Gastroesophageal sphincter (tissue), 4 donors: Measurements from ENCODE around the gene KDM4C. TPM values are rescaled to one million over a fixed set of nuclear protein-coding genes. Genes with fewer than 3 reads are reported as not detected.

ENCODE experiments used
- ATAC-seq: fragments of 150-250 bp; one replicate; pipeline ENCODE4 v1.9.1; 2016; ENCODE audit warnings: mild to moderate bottlenecking, moderate library complexity
- H3K27ac ChIP-seq, 4 donors: fragments of 200-600 bp; sonication (generic) in 3 of 4; 1 replicate in 3 of 4; 2 replicates in 1 of 4; pipeline ENCODE4 v1.5.1; 2016 to 2019
- H3K27me3 ChIP-seq: fragments of 200-600 bp; sonication (generic); one replicate; pipeline ENCODE4 v1.5.1; 2019
- H3K36me3 ChIP-seq, 2 donors: fragments of 200-600 bp; sonication (generic); one replicate each; pipeline ENCODE4 v1.5.1; 2019; ENCODE audit warnings: control low read depth in 1 of 2
- H3K4me1 ChIP-seq, 3 donors: fragments of 200-600 bp; sonication (generic); 1 replicate in 2 of 3; 2 replicates in 1 of 3; pipeline ENCODE4 v1.5.1; 2016 to 2019; ENCODE audit warnings: control low read depth in 2 of 3
- H3K4me3 ChIP-seq, 2 donors: fragments of 200-600 bp; sonication (generic); one replicate each; pipeline ENCODE4 v1.5.1; 2019; ENCODE audit warnings: mild to moderate bottlenecking in 1 of 2, moderate library complexity in 1 of 2
- H3K9me3 ChIP-seq, 3 donors: fragments of 200-600 bp; sonication (generic); one replicate each; pipeline ENCODE4 v1.5.1; 2017 to 2019; ENCODE audit warnings: control low read depth in 2 of 3
- CTCF ChIP-seq, 4 experiments: fragments of 200-600 bp in 2 of 4; fragments of 450-650 bp in 2 of 4; sonication (generic) in 1 of 4; IDR thresholded peaks; one replicate each; pipeline ENCODE4 v1.5.1; 2017 to 2019; ENCODE audit warnings: antibody characterized with exemption in 4 of 4, mild to moderate bottlenecking in 2 of 4, moderate library complexity in 2 of 4
- EP300 ChIP-seq: sonication (generic); formaldehyde crosslinking; IDR thresholded peaks from one replicate; pipeline ENCODE4 v1.6.1; 2017; ENCODE audit warnings: antibody characterized with exemption, mild to moderate bottlenecking
- POLR2A ChIP-seq, 2 donors: fragments of 450-650 bp; IDR thresholded peaks; one replicate each; pipeline ENCODE4 v1.6.1; 2017; ENCODE audit warnings: antibody characterized with exemption in 2 of 2, mild to moderate bottlenecking in 2 of 2, moderate library complexity in 1 of 2
- POLR2AphosphoS5 ChIP-seq: sonication (generic); formaldehyde crosslinking; IDR thresholded peaks from one replicate; pipeline ENCODE4 v1.6.1; 2017; ENCODE audit warnings: antibody characterized with exemption
- WGBS, 2 donors: methylation state at CpG; one replicate each; pipeline ENCODE4 v1.1.5; 2018; ENCODE audit warnings: low coverage in 1 of 2; 5-methylcytosine and 5-hydroxymethylcytosine counted together
- total RNA-seq, 4 donors: library from RNA; depleted of rRNA; stranded (reverse); fragments of >200 nt; gene quantifications; one replicate each; pipeline ENCODE4 v1.1.0, GENCODE V29; 2016

Gene KDM4C
- total RNA-seq, 4 donors from 2014 or later, result 17.7 to 65.2 (median 29.5) TPM

GRCh38 chr9:7149258-7149657, 391.5 kb downstream of the KDM4C start:
- no peak overlapping the region for H3K27ac ChIP-seq
- no peak overlapping the region for H3K4me3 ChIP-seq
- H3K27me3 ChIP-seq, result no peaks in the 10 kb centered on the region
- TF ChIP-seq POLR2AphosphoS5 (no peak), CTCF (IDR thresholded peaks at IDR 0.05) (no peak), POLR2A (IDR thresholded peaks at IDR 0.05) (no peak), EP300 (no peak)
- 100% methylated on average over 1 of the region's 13 CpGs; no CpG with 5 or more reads in 1 of the 2 donors for WGBS, 2 donors
- peaks cover 2 to 39% (median 12%) of the 10 kb centered on the region in 3 donors for H3K4me1 ChIP-seq
- no peak for ATAC-seq
- no peaks in the 10 kb centered on the region for H3K9me3 ChIP-seq
- peaks cover 0 to 14% of the 10 kb centered on the region in 2 donors for H3K36me3 ChIP-seq

- Histone ChIP-seq H3K4me3 (no peak overlapping the region), H3K4me1 (peaks cover under 1 to 30% (median 12%) of the 10 kb centered on the region in 3 donors), H3K27me3 (no peaks in the 10 kb centered on the region), H3K9me3 (no peaks in the 10 kb centered on the region), H3K36me3 (peaks cover 0 to 14% of the 10 kb centered on the region in 2 donors), H3K27ac (no peak overlapping the region)
- no peak for ATAC-seq
- 71 to 80% methylated on average over 2 to 8 of the region's 8 CpGs for WGBS, 2 donors
- TF ChIP-seq POLR2A (IDR thresholded peaks at IDR 0.05) (no peak), CTCF (IDR thresholded peaks at IDR 0.05) (no peak), POLR2AphosphoS5 (no peak), EP300 (no peak)
These were observed 392.5 kb downstream of the KDM4C start for GRCh38 chr9:7150153-7150890.

- no peak overlapping the region for H3K27ac ChIP-seq
- WGBS, 2 donors, result 71 to 100% methylated on average over 1 to 4 of the region's 4 CpGs
- no peaks in the 10 kb centered on the region for H3K9me3 ChIP-seq
- H3K4me1 ChIP-seq, result peaks cover 0 to 3% (median 0%) of the 10 kb centered on the region in 3 donors
- TF ChIP-seq POLR2A (IDR thresholded peaks at IDR 0.05) (no peak), POLR2AphosphoS5 (no peak), EP300 (no peak)
- H3K36me3 ChIP-seq, result peaks cover 0 to 14% of the 10 kb centered on the region in 2 donors
- ATAC-seq, result no peak
- no peak overlapping the region for H3K4me3 ChIP-seq
- no peaks in the 10 kb centered on the region for H3K27me3 ChIP-seq
These were observed 395.4 kb downstream of the KDM4C start for GRCh38 chr9:7153134-7153533.

GRCh38 chr9:7153566-7153965, 395.8 kb downstream of the KDM4C start:
- Histone ChIP-seq H3K36me3 (peaks cover 0 to 9% of the 10 kb centered on the region in 2 donors), H3K27me3 (no peaks in the 10 kb centered on the region), H3K4me3 (no peak overlapping the region), H3K9me3 (no peaks in the 10 kb centered on the region), H3K4me1 (no peaks in the 10 kb centered on the region), H3K27ac (no peak overlapping the region)
- ATAC-seq, result no peak
- no peak for TF ChIP-seq EP300
- no peak for TF ChIP-seq POLR2AphosphoS5
- no peak for TF ChIP-seq CTCF (IDR thresholded peaks at IDR 0.05)
- no peak for TF ChIP-seq POLR2A (IDR thresholded peaks at IDR 0.05)
- WGBS, 2 donors, result 56 to 67% methylated on average over 1 of the region's 1 CpG

- 80 to 92% methylated on average over 6 to 7 of the region's 9 CpGs for WGBS, 2 donors
- H3K27ac ChIP-seq, result no peak overlapping the region
- H3K9me3 ChIP-seq, result no peaks in the 10 kb centered on the region
- no peak for TF ChIP-seq EP300
- TF ChIP-seq POLR2AphosphoS5, result no peak
- no peak for TF ChIP-seq POLR2A (IDR thresholded peaks at IDR 0.05)
- no peaks in the 10 kb centered on the region for H3K27me3 ChIP-seq
- no peak overlapping the region for H3K4me3 ChIP-seq
- no peaks in the 10 kb centered on the region for H3K4me1 ChIP-seq
- peaks cover 0 to 4% of the 10 kb centered on the region in 2 donors for H3K36me3 ChIP-seq
- ATAC-seq, result no peak
These were observed 396.3 kb downstream of the KDM4C start for GRCh38 chr9:7154003-7154619.

GRCh38 chr9:7154650-7155049, 396.9 kb downstream of the KDM4C start:
- H3K27me3 ChIP-seq, result no peaks in the 10 kb centered on the region
- no peaks in the 10 kb centered on the region for H3K9me3 ChIP-seq
- no peaks in the 10 kb centered on the region for H3K36me3 ChIP-seq
- H3K4me3 ChIP-seq, result no peak overlapping the region
- no peaks in the 10 kb centered on the region for H3K4me1 ChIP-seq
- TF ChIP-seq CTCF (IDR thresholded peaks at IDR 0.05), result no peak
- no peak for TF ChIP-seq POLR2AphosphoS5
- TF ChIP-seq POLR2A (IDR thresholded peaks at IDR 0.05), result no peak
- no peak for TF ChIP-seq EP300
- ATAC-seq, result no peak
- no peak overlapping the region for H3K27ac ChIP-seq
- WGBS, 2 donors, result 75% methylated on average over 1 to 2 of the region's 4 CpGs
